H1 (cell line): ENCODE measurements around the gene FHL1. TPM values are rescaled to one million over a fixed set of nuclear protein-coding genes. Genes with fewer than 3 reads are reported as not detected.

Experiments used
- CTCF ChIA-PET: fragments of 300-600 bp; sonication (Branson Sonifier 250); formaldehyde crosslinking; loops from one replicate; lab custom pipeline; 2021; ENCODE audit not compliant: partially characterized antibody; lab: Charles Lee
- POLR2A ChIA-PET: fragments of 300-600 bp; sonication (Branson Sonifier 250); formaldehyde crosslinking; loops from one replicate; lab custom pipeline; 2021; ENCODE audit warnings: inconsistent platforms; ENCODE audit not compliant: partially characterized antibody; lab: Charles Lee
- DNase-seq, 2 experiments: peaks; one replicate each; pipeline versions ENCODE4 v3.0.0 to v3.0.0-alpha.2; 2010 to 2022; ENCODE audit warnings: low spot score in 2 of 2, low read depth in 1 of 2, mixed read lengths in 1 of 2
- FAIRE-seq: peaks from 2 replicates; lab custom pipeline; 2011; peaks lifted over from hg19 to GRCh38; lab: Jason Lieb, UNC
- H2AFZ ChIP-seq: 2 replicates; pipeline ENCODE4 v1.8.1; 2012; ENCODE audit warnings: low read length, inconsistent platforms
- H2AK5ac ChIP-seq: 2 replicates; pipeline ENCODE4 v1.6.1; 2013; ENCODE audit warnings: low read depth, low read length
- H2BK120ac ChIP-seq: replicated peaks from 2 replicates; pipeline ENCODE3; 2013; ENCODE audit warnings: low read depth, low read length, inconsistent platforms
- H2BK12ac ChIP-seq: 2 replicates; pipeline ENCODE4 v1.6.1; 2013; ENCODE audit warnings: low read depth, low read length
- H2BK15ac ChIP-seq: 2 replicates; pipeline ENCODE4 v1.6.1; 2013; ENCODE audit warnings: low read length
- H2BK20ac ChIP-seq: 2 replicates; pipeline ENCODE4 v1.6.1; 2013; ENCODE audit warnings: low read length
- H2BK5ac ChIP-seq: 2 replicates; pipeline ENCODE4 v1.6.1; 2013; ENCODE audit warnings: low read depth, low read length
- H3K14ac ChIP-seq: 2 replicates; pipeline ENCODE4 v1.6.1; 2013; ENCODE audit warnings: inconsistent platforms; ENCODE audit not compliant: insufficient read length
- H3K18ac ChIP-seq: 2 replicates; pipeline ENCODE4 v1.6.1; 2013; ENCODE audit warnings: low read length; ENCODE audit errors: extremely low read depth
- H3K23ac ChIP-seq: 2 replicates; pipeline ENCODE4 v1.6.1; 2013; ENCODE audit warnings: inconsistent platforms; ENCODE audit not compliant: insufficient read length
- H3K23me2 ChIP-seq: 2 replicates; pipeline ENCODE4 v1.6.1; 2013; ENCODE audit warnings: low read depth, low read length
- H3K27ac ChIP-seq: 2 replicates; pipeline ENCODE4 v1.6.1; 2011; ENCODE audit warnings: low read depth, low read length, inconsistent platforms
- H3K27me3 ChIP-seq, 4 experiments: replicated peaks in 1 of 4; 1 replicate in 1 of 4; 2 replicates in 3 of 4; pipeline versions ENCODE4 v1.6.1 to v1.8.1; 2011 to 2013; ENCODE audit warnings: low read length in 3 of 4, mild to moderate bottlenecking in 3 of 4, inconsistent platforms in 2 of 4, mixed read lengths in 2 of 4, moderate library complexity in 1 of 4; ENCODE audit not compliant: control insufficient read depth in 3 of 4, insufficient read depth in 3 of 4; ENCODE audit errors: extremely low read depth in 1 of 4
- H3K36me3 ChIP-seq, 4 experiments: 2 replicates each; pipeline versions ENCODE4 v1.6.1 to v1.8.1; 2011 to 2013; ENCODE audit warnings: mild to moderate bottlenecking in 4 of 4, low read length in 3 of 4, moderate library complexity in 2 of 4, control low read depth in 1 of 4, inconsistent platforms in 1 of 4; ENCODE audit not compliant: insufficient read depth in 4 of 4, control insufficient read depth in 2 of 4
- H3K4ac ChIP-seq: replicated peaks from 2 replicates; pipeline ENCODE3; 2013; ENCODE audit warnings: low read length, low read depth, mixed read lengths, inconsistent platforms; ENCODE audit not compliant: insufficient read length
- H3K4me1 ChIP-seq, 4 experiments: replicated peaks in 1 of 4; 1 replicate in 1 of 4; 2 replicates in 3 of 4; pipeline versions ENCODE4 v1.6.1 to v1.8.1; 2011 to 2013; ENCODE audit warnings: low read length in 3 of 4, inconsistent platforms in 2 of 4, mixed read lengths in 1 of 4; ENCODE audit not compliant: insufficient read depth in 4 of 4, control insufficient read depth in 3 of 4
- H3K4me2 ChIP-seq, 2 experiments: 2 replicates each; pipeline versions ENCODE4 v1.6.1 to v1.8.1; 2011 to 2013; ENCODE audit warnings: low read depth in 2 of 2, low read length in 2 of 2, control low read depth in 1 of 2, inconsistent platforms in 1 of 2, mild to moderate bottlenecking in 1 of 2; ENCODE audit not compliant: insufficient read depth in 1 of 2
- H3K4me3 ChIP-seq, 4 experiments: fragments of 200-600, 300-600 bp in 1 of 4; sonication (generic), shearing (Covaris generic), sonication (Bioruptor Twin) in 1 of 4; 2 replicates each; pipeline versions ENCODE4 v1.5.1 to v1.8.1; 2011 to 2016; ENCODE audit warnings: low read length in 4 of 4, low read depth in 3 of 4, control low read depth in 2 of 4, inconsistent platforms in 2 of 4, mild to moderate bottlenecking in 2 of 4, mixed read lengths in 1 of 4, moderate library complexity in 1 of 4; ENCODE audit not compliant: insufficient read depth in 2 of 4; ENCODE audit errors: extremely low read depth in 1 of 4
- H3K56ac ChIP-seq: replicated peaks from 2 replicates; pipeline ENCODE3; 2013; ENCODE audit warnings: low read depth, mild to moderate bottlenecking, mixed read lengths, low read length, inconsistent platforms; ENCODE audit not compliant: insufficient read length
- H3K79me1 ChIP-seq: 2 replicates; pipeline ENCODE4 v1.6.1; 2013; ENCODE audit warnings: low read depth, low read length, control low read depth
- H3K79me2 ChIP-seq, 2 experiments: 2 replicates each; pipeline versions ENCODE4 v1.6.1 to v1.8.1; 2012 to 2013; ENCODE audit warnings: low read length in 2 of 2, mild to moderate bottlenecking in 2 of 2, inconsistent platforms in 1 of 2; ENCODE audit not compliant: insufficient read depth in 2 of 2, control insufficient read depth in 1 of 2
- H3K9ac ChIP-seq, 4 experiments: replicated peaks in 1 of 4; 1 replicate in 1 of 4; 2 replicates in 3 of 4; pipeline versions ENCODE4 v1.6.1 to v1.8.1; 2011 to 2013; ENCODE audit warnings: low read depth in 3 of 4, low read length in 3 of 4, control low read depth in 2 of 4, mild to moderate bottlenecking in 2 of 4, moderate library complexity in 2 of 4, inconsistent platforms in 1 of 4; ENCODE audit errors: extremely low read depth in 1 of 4
- H3K9me3 ChIP-seq, 2 experiments: 2 replicates each; pipeline versions ENCODE4 v1.6.1 to v1.8.1; 2012 to 2013; ENCODE audit warnings: mild to moderate bottlenecking in 2 of 2, moderate library complexity in 2 of 2, control low read depth in 1 of 2, inconsistent platforms in 1 of 2, low read depth in 1 of 2, low read length in 1 of 2, mixed read lengths in 1 of 2; ENCODE audit not compliant: insufficient read depth in 2 of 2
- H4K20me1 ChIP-seq, 2 experiments: replicated peaks in 1 of 2; 2 replicates each; pipeline versions ENCODE3 to v1.8.1; 2011 to 2013; ENCODE audit warnings: inconsistent platforms in 2 of 2, low read length in 2 of 2, mild to moderate bottlenecking in 1 of 2; ENCODE audit not compliant: insufficient read depth in 2 of 2, control insufficient read depth in 1 of 2
- H4K5ac ChIP-seq: 2 replicates; pipeline ENCODE4 v1.6.1; 2013; ENCODE audit warnings: low read length, low read depth, mixed read lengths, inconsistent platforms; ENCODE audit not compliant: insufficient read length
- H4K8ac ChIP-seq: 2 replicates; pipeline ENCODE4 v1.8.0; 2013; ENCODE audit warnings: mild to moderate bottlenecking, moderate library complexity, low read length, inconsistent platforms; ENCODE audit not compliant: insufficient read depth; ENCODE audit errors: extremely low read depth
- H4K91ac ChIP-seq: replicated peaks from 2 replicates; pipeline ENCODE3; 2013; ENCODE audit warnings: low read length, mixed read lengths, inconsistent platforms; ENCODE audit not compliant: insufficient read length
- CBX8 ChIP-seq: fragments of 300-800, 300-1000 bp; sonication (generic); IDR thresholded peaks from 2 replicates; pipeline ENCODE4 v1.7.1; 2016; ENCODE audit warnings: low read depth, low read length, borderline replicate concordance
- YY1 ChIP-seq: IDR thresholded peaks from 2 replicates; pipeline ENCODE4 v1.6.1; 2011; ENCODE audit warnings: low read depth, mild to moderate bottlenecking, low read length
- WGBS, 2 experiments: shearing (Covaris generic) in 1 of 2; methylation state at CpG; one replicate each; pipeline versions ENCODE4 v1.1.6 to v1.1.7; 2013 to 2015; ENCODE audit warnings: low lambda C conversion rate in 2 of 2, mixed read lengths in 2 of 2, inconsistent platforms in 1 of 2, low coverage in 1 of 2, missing lambda C conversion rate in 1 of 2; ENCODE audit not compliant: insufficient replicate concordance in 2 of 2, insufficient coverage in 1 of 2, insufficient read length in 1 of 2; ENCODE audit errors: extremely low coverage in 1 of 2, missing lambda C conversion rate in 1 of 2; 5-methylcytosine and 5-hydroxymethylcytosine counted together
- polyA plus RNA-seq, 7 experiments: library from polyadenylated mRNA; depleted of rRNA in 3 of 7; stranded (reverse) in 5 of 7; unstranded in 2 of 7; fragments of >200 nt in 5 of 7; fragments of 200-250 nt in 2 of 7; gene quantifications; 1 replicate in 5 of 7; 2 replicates in 1 of 7; 4 replicates in 1 of 7; pipeline versions ENCODE4 v1.2.1 to v1.2.3, GENCODE V29; 2011 to 2013; ENCODE audit warnings: missing spikeins in 2 of 7, mixed read lengths in 2 of 7
- total RNA-seq: library from RNA; stranded (reverse); fragmentation: NEBNext Ultra II Directional; extraction: Animal tissue kit (Norgen Biotek cat#: 25700); gene quantifications from 2 replicates; pipeline ENCODE4 v1.2.1, GENCODE V29; 2021

The FHL1 gene
- total and polyA plus RNA-seq, 2 of the 8 experiments (the other 6 are each of a cell fraction or from before 2014, with no cell fraction given): 45.0 to 56.5 TPM

- Histone ChIP-seq H4K20me1 (peaks cover 0 to 2% of the 10 kb centered on the region in 2 experiments), H3K23ac (no peak overlapping the region), H3K9ac (no peak overlapping the region), H3K18ac (no peak overlapping the region), H3K27ac (no peak overlapping the region), H3K56ac (no peak overlapping the region), H3K23me2 (no peaks in the 10 kb centered on the region), H4K91ac (no peak overlapping the region), H2AK5ac (no peak overlapping the region), H4K8ac (no peak overlapping the region), H4K5ac (no peak overlapping the region), H3K4ac (no peak overlapping the region), H3K36me3 (peaks cover 0 to 25% (median 2%) of the 10 kb centered on the region in 4 experiments; a peak in 4 of 8 replicates), H2BK12ac (no peak overlapping the region), H2AFZ (no peak overlapping the region), H3K14ac (no peak overlapping the region), H3K9me3 (no peaks in the 10 kb centered on the region), H2BK120ac (no peak overlapping the region), H2BK20ac (no peak overlapping the region), H3K4me1 (peaks cover 0 to 7% (median 3%) of the 10 kb centered on the region in 4 experiments; a peak in 2 of 7 replicates), H3K79me2 (no peaks in the 10 kb centered on the region), H3K4me3 (no peak overlapping the region), H3K79me1 (no peaks in the 10 kb centered on the region), H3K27me3 (no peaks in the 10 kb centered on the region), H2BK15ac (no peak overlapping the region), H3K4me2 (no peak overlapping the region), H2BK5ac (no peak overlapping the region)
- 82% methylated on average over 6 of the region's 9 CpGs; no CpG with 5 or more reads in 1 of the 2 experiments for WGBS, 2 experiments
- TF ChIP-seq CBX8: no peak
- no peak for TF ChIP-seq YY1
- FAIRE-seq (no peak), DNase-seq (no peak)
- POLR2A ChIA-PET: interaction anchor here (0.6 kb wide), 1 partner anchor 29 kb away, joined by 3 read pairs; no protein-coding TSS in a partner anchor
- CTCF ChIA-PET: interaction anchor here (1.0 to 2.7 kb wide), 5 partner anchors 9 to 181 kb away, joined by 3 to 32 read pairs (median 4); no protein-coding TSS in a partner anchor
These were observed 62.4 kb downstream of the FHL1 start for GRCh38 chrX:136209751-136210150.
